ENCODE results near the gene MEAF6.

DNA sequence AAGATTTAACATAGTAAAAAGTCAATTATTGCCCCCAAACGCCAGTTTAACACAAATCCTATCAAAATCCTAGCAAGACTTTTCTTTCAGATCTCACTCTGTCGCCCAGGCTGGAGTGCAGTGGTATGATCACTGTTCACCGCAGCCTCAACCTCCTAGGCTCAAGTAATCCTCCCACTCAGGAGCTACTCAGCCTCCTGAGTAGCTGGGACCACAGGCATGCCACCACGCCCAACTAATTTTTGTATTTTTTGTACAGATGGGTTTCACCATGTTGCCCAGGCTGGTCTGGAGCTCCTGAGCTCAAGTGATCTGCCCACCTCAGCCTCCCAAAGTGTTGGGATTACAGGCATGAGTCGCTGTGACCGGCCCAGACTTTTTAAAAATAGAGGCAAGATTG, 34.8 kb upstream of the MEAF6 start:
- TF ChIP-seq, protein P1, sequence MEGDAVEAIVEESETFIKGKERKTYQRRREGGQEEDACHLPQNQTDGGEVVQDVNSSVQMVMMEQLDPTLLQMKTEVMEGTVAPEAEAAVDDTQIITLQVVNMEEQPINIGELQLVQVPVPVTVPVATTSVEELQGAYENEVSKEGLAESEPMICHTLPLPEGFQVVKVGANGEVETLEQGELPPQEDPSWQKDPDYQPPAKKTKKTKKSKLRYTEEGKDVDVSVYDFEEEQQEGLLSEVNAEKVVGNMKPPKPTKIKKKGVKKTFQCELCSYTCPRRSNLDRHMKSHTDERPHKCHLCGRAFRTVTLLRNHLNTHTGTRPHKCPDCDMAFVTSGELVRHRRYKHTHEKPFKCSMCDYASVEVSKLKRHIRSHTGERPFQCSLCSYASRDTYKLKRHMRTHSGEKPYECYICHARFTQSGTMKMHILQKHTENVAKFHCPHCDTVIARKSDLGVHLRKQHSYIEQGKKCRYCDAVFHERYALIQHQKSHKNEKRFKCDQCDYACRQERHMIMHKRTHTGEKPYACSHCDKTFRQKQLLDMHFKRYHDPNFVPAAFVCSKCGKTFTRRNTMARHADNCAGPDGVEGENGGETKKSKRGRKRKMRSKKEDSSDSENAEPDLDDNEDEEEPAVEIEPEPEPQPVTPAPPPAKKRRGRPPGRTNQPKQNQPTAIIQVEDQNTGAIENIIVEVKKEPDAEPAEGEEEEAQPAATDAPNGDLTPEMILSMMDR (IDR thresholded peaks at IDR 0.05; ENCODE audit: low read depth, low read length, missing input control), result no peak
- TF ChIP-seq, protein P2, sequence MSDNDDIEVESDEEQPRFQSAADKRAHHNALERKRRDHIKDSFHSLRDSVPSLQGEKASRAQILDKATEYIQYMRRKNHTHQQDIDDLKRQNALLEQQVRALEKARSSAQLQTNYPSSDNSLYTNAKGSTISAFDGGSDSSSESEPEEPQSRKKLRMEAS (IDR thresholded peaks at IDR 0.05), result no peak
